Heart right ventricle (tissue), 16 donors: ENCODE data around the gene TFEB. TPM values are rescaled to one million over a fixed set of nuclear protein-coding genes. Genes with fewer than 3 reads are reported as not detected.

Source experiments
- ATAC-seq, 8 donors: fragments of 200-7000 bp; cut with Tn5 transposase; one replicate each; pipeline ENCODE4 v1.9.1; 2020; ENCODE audit warnings: mild to moderate bottlenecking in 8 of 8, moderate library complexity in 8 of 8, moderate number of reproducible peaks in 1 of 8
- DNase-seq, 2 donors: peaks; one replicate each; pipeline ENCODE4 v3.0.0-alpha.2; 2020
- H3K27ac ChIP-seq, 10 donors: fragments of 200-600 bp; sonication (generic) in 2 of 10; one replicate each; pipeline versions ENCODE4 v1.5.0 to v1.8.0; 2020 to 2022; ENCODE audit warnings: mild to moderate bottlenecking in 3 of 10
- H3K27me3 ChIP-seq, 7 donors: fragments of 200-600 bp; one replicate each; pipeline ENCODE4 v1.8.0; 2021 to 2022; ENCODE audit warnings: mild to moderate bottlenecking in 2 of 7
- H3K36me3 ChIP-seq, 9 donors: fragments of 200-600 bp; sonication (generic) in 1 of 9; one replicate each; pipeline versions ENCODE4 v1.5.0 to v1.8.0; 2020 to 2022; ENCODE audit warnings: mild to moderate bottlenecking in 2 of 9
- H3K4me1 ChIP-seq, 9 donors: fragments of 200-600 bp; sonication (generic) in 1 of 9; one replicate each; pipeline versions ENCODE4 v1.5.0 to v1.8.0; 2020 to 2022; ENCODE audit warnings: mild to moderate bottlenecking in 4 of 9
- H3K4me3 ChIP-seq, 10 donors: fragments of 200-600 bp; sonication (generic) in 2 of 10; one replicate each; pipeline versions ENCODE4 v1.5.0 to v1.8.0; 2020 to 2022; ENCODE audit warnings: mild to moderate bottlenecking in 7 of 10, moderate library complexity in 2 of 10
- H3K9me3 ChIP-seq, 11 donors: fragments of 200-600 bp in 10 of 11; sonication (generic) in 2 of 11; one replicate each; pipeline versions ENCODE4 v1.5.0 to v1.8.0; 2013 to 2022; ENCODE audit warnings: mild to moderate bottlenecking in 2 of 11, control low read depth in 1 of 11, moderate library complexity in 1 of 11
- WGBS, 2 donors: extraction: QIAGEN DNeasy Blood & Tissue Kit; methylation state at CpG; one replicate each; pipeline ENCODE4 v1.1.7; 2013; ENCODE audit warnings: inconsistent platforms in 1 of 2; 5-methylcytosine and 5-hydroxymethylcytosine counted together
- intact Hi-C, 10 donors: fragments of 100-400 bp; cut with DNase I; formaldehyde crosslinking; loops; one replicate each; pipeline versions ENCODE4 v1.11.1 to v1.14.2; 2022
- polyA plus RNA-seq, 2 donors: library from polyadenylated mRNA; stranded (reverse); fragments of 200-250 nt; gene quantifications; one replicate each; pipeline ENCODE4 v1.2.3, GENCODE V29; 2013
- total RNA-seq, 10 donors: library from RNA; stranded (reverse); fragmentation: NEBNext Ultra II Directional in 3 of 10; extraction: Animal tissue kit (Norgen Biotek cat#: 25700) in 3 of 10; gene quantifications; one replicate each; pipeline versions ENCODE4 v1.2.1 to v1.2.4, GENCODE V29; 2021 to 2023
- TF ChIP-seq, protein P1 (sequence below), 9 donors: fragments of 200-600 bp; sonication (generic) in 2 of 9; IDR thresholded peaks; one replicate each; pipeline versions ENCODE4 v1.5.0 to v1.8.0; 2021 to 2022; ENCODE audit warnings: antibody characterized with exemption in 9 of 9, mild to moderate bottlenecking in 5 of 9, moderate library complexity in 1 of 9
- donor health status: Arrhythmogenic right ventricular cardiomyopathy.
- donor health status: ischemic (EF 13 %, LVEDD 7.1; RV severe dilation, severe dysfunction).
- donor health status: healthy with polysubstance abuse.
- donor health status: DM: no; HTN: yes; CAD: no.
- donor health status: DM: no; HTN: no; CAD: no.
- donor health status: ischemic (EF 25% LVEDD 6.9; RV normal size, moderate dysfunction).
- donor health status: ischemic (EF 25% LVEDD 5.7; RV mildly dilated, moderate dysfunction).
- donor health status: healthy.
- donor health status: DM: yes; HTN: yes; CAD: no.
- donor health status: Ischemic cardiomyopathy.
- donor health status: ischemic (EF 35%, LVEDD 5.7; RV mildly dilated, moderate dysfunction).
- donor health status: nonischemic (EF 11% LVEDD 7.7; RV severe dilation, severe dysfunction).
- donor health status: DM: yes; HTN: yes; CAD: no.
- donor health status: PGD.
- donor health status: ischemic (EF 29% LVEDD 5.4; RV normal size, mild dysfunction).
- donor health status: nonischemic (EF 23%, LVEDD 6.1; RV moderate dilation, normal function).

Gene TFEB
- total and polyA plus RNA-seq, 12 donors, result 29.2 to 52.3 (median 39.6) TPM

DNA sequence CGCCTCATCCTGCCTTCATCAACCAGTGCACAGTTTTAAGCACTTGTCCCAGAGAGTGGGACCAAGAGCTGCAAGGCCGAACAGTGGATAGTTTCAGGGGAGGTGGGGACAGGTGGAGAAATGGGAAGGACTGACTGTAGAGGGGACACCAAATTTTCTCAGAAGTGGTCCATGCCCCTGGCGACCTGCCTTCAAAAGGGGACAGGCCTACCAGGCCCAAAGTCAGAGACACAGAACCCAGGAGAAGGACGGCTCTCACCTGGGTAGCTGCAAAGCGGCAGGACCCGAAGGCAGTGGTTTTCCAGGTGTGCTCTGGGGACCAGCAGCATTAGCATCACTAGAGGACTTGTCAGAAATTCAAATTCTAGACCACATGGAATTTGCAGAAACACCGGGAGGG, 5.8 kb downstream of the TFEB start:
- ATAC-seq, result no peak
- Histone ChIP-seq H3K4me3 (no peak overlapping the region), H3K27me3 (no peaks in the 10 kb centered on the region), H3K36me3 (no peaks in the 10 kb centered on the region), H3K9me3 (no peaks in the 10 kb centered on the region), H3K4me1 (peaks cover 29 to 92% (median 85%) of the 10 kb centered on the region in 9 donors), H3K27ac (peak overlapping the region in 4 of 10 donors; percentile 15 to 57 (median 38))
- 84 to 95% methylated on average over 7 of the region's 7 CpGs for WGBS, 2 donors
- no peak for DNase-seq
- TF ChIP-seq, protein P1, sequence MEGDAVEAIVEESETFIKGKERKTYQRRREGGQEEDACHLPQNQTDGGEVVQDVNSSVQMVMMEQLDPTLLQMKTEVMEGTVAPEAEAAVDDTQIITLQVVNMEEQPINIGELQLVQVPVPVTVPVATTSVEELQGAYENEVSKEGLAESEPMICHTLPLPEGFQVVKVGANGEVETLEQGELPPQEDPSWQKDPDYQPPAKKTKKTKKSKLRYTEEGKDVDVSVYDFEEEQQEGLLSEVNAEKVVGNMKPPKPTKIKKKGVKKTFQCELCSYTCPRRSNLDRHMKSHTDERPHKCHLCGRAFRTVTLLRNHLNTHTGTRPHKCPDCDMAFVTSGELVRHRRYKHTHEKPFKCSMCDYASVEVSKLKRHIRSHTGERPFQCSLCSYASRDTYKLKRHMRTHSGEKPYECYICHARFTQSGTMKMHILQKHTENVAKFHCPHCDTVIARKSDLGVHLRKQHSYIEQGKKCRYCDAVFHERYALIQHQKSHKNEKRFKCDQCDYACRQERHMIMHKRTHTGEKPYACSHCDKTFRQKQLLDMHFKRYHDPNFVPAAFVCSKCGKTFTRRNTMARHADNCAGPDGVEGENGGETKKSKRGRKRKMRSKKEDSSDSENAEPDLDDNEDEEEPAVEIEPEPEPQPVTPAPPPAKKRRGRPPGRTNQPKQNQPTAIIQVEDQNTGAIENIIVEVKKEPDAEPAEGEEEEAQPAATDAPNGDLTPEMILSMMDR (IDR thresholded peaks at IDR 0.05), result no peak
- intact Hi-C loops, result loop anchor here in 2 of 10 donors (5.0 kb wide), 2 partner anchors 32 to 657 kb away; partner anchors contain the start of genes NFYA (in 1 of the 2) and OARD1 (in 1 of the 2)

DNA sequence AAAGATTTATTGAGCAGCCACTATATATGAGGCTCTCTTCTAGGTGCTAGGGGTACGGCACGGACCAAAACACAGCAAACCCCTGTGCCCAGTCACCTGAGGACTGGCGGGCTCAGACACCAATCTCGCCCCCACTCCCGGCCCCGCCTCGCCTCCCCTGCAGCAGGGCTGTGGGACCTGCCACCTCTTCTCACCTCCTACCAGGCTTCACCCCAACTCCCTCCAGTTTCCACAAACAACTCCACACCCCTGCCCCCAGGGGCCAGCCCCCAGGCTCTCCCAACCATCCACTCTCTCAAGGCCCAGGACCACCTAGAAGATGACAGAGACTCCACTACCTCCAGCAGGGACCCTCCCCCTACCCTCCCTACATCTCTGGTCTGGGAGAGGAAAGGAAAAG, 6.5 kb downstream of the TFEB start:
- H3K27me3 ChIP-seq, result no peaks in the 10 kb centered on the region
- DNase-seq (no peak), ATAC-seq (no peak)
- TF ChIP-seq, protein P1 (IDR thresholded peaks at IDR 0.05), result no peak
- intact Hi-C loops, result no loop called here
- 91 to 96% methylated on average over 7 of the region's 7 CpGs for WGBS, 2 donors
- peaks cover 35 to 98% (median 91%) of the 10 kb centered on the region in 9 donors for H3K4me1 ChIP-seq
- no peak overlapping the region for H3K4me3 ChIP-seq
- H3K27ac ChIP-seq, result peak overlapping the region in 9 of 10 donors; percentile 13 to 64 (median 38)
- no peaks in the 10 kb centered on the region for H3K9me3 ChIP-seq
- no peaks in the 10 kb centered on the region for H3K36me3 ChIP-seq

DNA sequence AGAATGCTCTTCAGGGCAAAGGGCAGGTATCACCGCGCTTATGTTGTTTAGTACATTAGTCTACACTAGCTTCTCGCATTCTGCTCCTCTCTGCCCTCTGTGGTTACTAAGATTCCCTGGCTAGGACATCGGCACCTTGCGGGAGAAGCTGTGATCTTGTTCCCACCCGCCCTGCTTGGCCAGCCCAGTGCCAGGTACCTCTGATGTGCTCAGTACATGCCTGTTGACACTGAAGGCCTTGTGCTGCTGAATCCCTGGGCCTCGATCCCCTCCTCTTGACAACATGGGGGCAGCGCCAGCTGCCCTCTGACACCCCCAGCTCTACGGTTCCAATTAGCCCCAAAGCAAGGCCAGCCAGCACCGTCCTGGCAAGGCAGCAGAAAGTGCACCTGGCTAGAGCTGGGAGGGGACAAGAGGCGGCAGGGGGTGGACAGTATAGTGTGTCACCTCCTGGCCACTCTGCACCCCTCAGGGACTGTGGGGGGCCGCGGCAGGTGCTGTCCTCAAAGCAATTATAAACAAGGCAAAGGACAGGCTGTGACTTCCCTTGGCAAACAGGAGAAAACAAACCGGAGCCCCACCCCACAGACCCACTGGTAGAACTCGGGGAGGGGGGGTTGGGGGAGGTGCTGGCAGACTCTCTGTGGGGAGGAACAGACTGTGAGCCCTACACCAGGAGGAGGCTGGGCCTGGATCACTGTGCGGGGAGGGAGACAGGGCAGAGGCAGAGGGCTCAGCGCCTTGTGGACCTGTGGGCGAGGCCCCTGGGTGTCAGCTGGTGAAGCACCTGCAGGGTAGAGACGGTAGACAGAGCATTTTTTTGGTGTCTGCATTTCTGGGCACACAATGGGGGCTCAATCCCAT, 7.1 kb downstream of the TFEB start:
- Histone ChIP-seq H3K27ac (peak overlapping the region; percentile 13 to 64 (median 38)), H3K27me3 (no peaks in the 10 kb centered on the region), H3K36me3 (no peaks in the 10 kb centered on the region), H3K9me3 (no peaks in the 10 kb centered on the region), H3K4me1 (peaks cover 38 to 98% (median 91%) of the 10 kb centered on the region in 9 donors), H3K4me3 (no peak overlapping the region)
- TF ChIP-seq, protein P1 (IDR thresholded peaks at IDR 0.05), result no peak
- DNase-seq, result no peak
- intact Hi-C loops, result no loop called here
- peak in 5 of 8 donors; percentile 24 to 79 (median 39) for ATAC-seq
- 57 to 63% methylated on average over 19 of the region's 19 CpGs for WGBS, 2 donors

DNA sequence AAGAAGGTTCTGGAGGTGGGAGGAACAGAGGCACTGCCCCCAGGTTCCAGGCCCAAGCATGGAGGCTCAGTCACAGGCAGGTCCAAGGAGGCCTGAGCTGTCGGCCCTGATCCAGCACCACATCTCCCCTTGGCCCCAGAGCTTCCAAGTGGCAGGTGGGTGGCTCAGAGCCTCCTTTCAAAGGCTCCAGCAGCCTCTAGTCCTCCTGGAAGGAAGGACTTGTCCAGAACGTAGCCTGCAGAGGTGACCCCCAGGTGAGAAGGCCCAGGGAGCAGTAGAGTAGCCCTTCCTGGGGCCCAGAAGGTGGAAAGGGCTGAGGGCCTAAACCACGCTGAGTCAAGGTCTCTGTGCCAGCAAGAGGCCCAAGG, 7.7 kb downstream of the TFEB start:
- DNase-seq (no peak), ATAC-seq (no peak)
- WGBS, 2 donors, result 76 to 91% methylated on average over 3 of the region's 3 CpGs

More for the DNA sequence above, 7.7 kb downstream of the TFEB start:
- Histone ChIP-seq H3K9me3 (no peaks in the 10 kb centered on the region), H3K4me3 (no peak overlapping the region), H3K36me3 (no peaks in the 10 kb centered on the region), H3K27me3 (no peaks in the 10 kb centered on the region), H3K4me1 (peaks cover 36 to 98% (median 91%) of the 10 kb centered on the region in 9 donors), H3K27ac (peak overlapping the region in 8 of 10 donors; percentile 13 to 64 (median 38))
- intact Hi-C loops, result no loop called here
- TF ChIP-seq, protein P1 (IDR thresholded peaks at IDR 0.05), result no peak
